ENCODE measurements around the gene PDE4B.

The PDE4B gene

DNA sequence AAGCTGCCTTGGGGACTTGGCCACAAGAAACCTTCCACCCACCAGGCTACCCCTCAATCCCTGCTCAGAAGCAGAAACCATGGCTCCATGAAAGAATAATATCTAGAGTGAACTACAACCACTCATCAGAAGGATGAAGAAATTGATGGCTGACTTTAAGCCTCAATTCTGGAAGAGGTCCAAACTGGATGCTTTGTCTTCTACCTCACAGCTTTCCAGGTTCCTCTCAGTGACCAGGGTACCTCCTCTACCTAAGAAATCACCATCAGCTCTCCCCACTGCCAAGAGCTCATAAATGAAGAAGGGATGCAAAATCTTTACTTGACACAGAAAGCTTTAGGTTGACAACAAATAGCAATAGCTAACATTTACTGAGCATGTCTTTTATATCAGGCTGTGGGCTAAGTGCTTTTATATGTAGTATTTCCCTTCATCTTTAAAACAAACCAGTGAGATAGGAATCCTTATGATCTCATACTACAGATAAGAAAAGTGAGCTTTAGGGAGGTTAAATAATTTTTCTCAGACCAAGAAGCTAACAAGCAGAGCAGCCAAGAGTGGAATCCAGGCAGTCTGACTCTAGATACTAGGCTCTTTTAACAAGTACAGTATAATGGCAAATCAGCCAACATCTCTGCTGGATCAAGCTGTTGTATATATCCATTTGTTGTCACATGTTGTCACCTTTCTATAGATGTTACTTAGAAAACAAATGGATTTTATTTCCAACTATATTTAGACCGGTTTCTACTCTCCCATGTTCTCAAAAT, 498.3 kb downstream of the PDE4B start:
- TF ChIP-seq, protein P1, sequence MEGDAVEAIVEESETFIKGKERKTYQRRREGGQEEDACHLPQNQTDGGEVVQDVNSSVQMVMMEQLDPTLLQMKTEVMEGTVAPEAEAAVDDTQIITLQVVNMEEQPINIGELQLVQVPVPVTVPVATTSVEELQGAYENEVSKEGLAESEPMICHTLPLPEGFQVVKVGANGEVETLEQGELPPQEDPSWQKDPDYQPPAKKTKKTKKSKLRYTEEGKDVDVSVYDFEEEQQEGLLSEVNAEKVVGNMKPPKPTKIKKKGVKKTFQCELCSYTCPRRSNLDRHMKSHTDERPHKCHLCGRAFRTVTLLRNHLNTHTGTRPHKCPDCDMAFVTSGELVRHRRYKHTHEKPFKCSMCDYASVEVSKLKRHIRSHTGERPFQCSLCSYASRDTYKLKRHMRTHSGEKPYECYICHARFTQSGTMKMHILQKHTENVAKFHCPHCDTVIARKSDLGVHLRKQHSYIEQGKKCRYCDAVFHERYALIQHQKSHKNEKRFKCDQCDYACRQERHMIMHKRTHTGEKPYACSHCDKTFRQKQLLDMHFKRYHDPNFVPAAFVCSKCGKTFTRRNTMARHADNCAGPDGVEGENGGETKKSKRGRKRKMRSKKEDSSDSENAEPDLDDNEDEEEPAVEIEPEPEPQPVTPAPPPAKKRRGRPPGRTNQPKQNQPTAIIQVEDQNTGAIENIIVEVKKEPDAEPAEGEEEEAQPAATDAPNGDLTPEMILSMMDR (IDR thresholded peaks at IDR 0.05), result no peak
- no peak for DNase-seq (ENCODE audit: low spot score)
- Histone ChIP-seq H3K27ac (no peak overlapping the region), H3K4me3 (no peak overlapping the region)

DNA sequence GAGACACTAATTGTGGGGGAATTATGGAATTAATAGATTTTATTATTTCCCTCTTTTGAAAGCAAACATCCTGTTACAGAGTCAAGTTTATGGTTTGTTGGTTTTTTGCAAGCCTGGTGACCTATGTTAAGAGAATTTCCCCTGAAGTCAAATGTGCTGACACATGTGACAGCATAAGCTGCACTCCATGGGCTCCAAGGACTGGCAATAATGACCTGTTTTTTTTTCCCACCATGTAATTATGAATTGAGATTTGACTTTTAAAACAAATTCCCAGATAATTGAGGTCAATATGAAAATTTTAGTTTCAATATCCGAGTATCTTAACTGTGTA, 498.8 kb downstream of the PDE4B start:
- H3K4me3 ChIP-seq, result no peak overlapping the region
- H3K27ac ChIP-seq, result no peak overlapping the region
- DNase-seq (ENCODE audit: low spot score), result no peak
- TF ChIP-seq, protein P1 (IDR thresholded peaks at IDR 0.05), result no peak

DNA sequence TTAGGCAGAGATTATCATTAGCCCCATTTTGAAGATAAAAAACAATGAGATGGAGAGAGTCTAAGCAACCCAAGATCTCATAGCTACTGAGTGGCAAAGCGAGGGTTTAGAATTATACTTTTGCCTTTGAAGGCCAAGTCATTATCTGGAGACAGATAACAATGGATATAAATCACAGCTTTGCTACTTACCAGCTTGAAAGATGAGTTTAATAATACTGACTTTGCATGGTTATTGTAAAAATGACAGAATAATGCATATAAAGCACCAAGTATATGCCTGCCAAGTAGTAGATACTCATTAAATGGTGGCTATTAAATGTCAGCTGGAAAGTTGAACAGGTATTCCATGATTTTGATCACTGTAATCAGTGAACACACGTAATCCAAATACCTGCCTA, 499.6 kb downstream of the PDE4B start:
- H3K27ac ChIP-seq, result no peak overlapping the region
- no peak overlapping the region for H3K4me3 ChIP-seq
- no peak for DNase-seq (ENCODE audit: low spot score)
- TF ChIP-seq, protein P1 (IDR thresholded peaks at IDR 0.05), result no peak

DNA sequence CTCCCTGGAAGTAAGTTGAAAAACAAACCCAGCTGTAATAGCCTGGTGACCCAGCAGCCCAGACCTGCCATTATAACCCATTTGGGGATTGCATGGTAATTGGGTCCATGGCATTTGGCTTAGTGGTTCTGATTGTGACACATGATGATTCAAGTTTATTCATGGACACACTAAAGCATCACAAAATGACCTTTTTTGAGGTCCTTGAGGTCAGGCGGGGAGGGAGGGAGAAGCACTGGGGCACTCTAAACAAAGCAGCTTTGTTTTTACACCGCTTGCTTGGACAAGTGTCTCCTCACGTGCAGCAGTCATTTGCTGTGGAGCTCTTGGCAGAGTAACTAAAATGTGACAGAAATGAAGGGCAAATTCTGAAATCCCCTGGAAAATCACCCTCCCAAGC, 500.2 kb downstream of the PDE4B start:
- TF ChIP-seq, protein P1 (IDR thresholded peaks at IDR 0.05), result no peak
- no peak overlapping the region for H3K4me3 ChIP-seq
- H3K27ac ChIP-seq, result no peak overlapping the region
- DNase-seq (ENCODE audit: low spot score), result no peak

DNA sequence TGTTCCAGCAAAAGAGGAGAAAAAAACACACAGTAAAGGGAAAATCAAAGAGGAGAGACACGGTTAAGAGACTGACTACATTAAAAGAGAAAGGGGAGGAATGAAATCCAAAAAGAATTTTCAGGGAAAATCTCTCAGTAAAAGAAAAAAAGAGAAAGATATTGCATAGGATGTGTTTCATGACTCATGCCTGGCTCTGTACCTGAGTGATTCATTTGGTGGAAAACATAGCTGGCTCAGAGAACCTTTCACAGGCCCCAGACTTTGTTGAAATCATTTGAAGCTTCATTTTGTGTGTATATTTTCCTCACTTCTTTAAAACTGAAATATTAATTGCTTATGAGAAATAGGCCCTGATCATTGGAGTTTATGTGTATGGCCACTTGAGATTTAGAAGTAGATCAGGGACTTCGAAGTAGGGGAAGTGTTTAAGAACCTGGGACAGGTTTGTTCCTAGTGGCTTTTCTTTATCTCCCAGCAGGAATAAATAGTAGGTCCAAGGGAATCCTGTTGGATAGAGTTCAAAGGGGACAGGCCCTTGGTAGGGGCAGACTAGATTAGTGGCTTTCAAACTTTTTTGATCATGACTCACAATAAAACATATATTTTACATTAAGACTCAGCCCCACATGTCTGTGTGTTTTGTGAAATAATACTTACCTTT, 502.1 kb downstream of the PDE4B start:
- TF ChIP-seq, protein P1 (IDR thresholded peaks at IDR 0.05), result no peak
- peak overlapping the region in 1 of 2 donors; percentile 17 for H3K27ac ChIP-seq
- no peak overlapping the region for H3K4me3 ChIP-seq
- no peak for DNase-seq (ENCODE audit: low spot score)

DNA sequence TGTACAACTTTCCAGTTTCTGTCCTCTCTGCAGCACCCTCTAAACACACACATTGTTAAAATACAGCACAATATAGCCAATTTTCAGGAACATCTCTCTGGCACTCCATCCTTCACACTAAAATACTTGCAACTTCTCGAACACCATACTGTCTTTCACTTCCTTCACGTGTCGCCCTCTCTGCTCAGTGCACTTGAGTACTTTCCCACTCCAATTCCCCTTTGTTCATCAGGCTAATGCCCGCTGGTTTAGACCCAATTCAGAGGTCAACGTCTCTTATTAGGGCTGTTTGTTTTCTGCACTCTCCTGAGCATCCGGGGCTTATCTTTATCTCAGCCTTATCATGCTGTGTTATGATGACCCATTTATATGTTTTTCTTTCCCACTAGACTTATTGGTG, 503.1 kb downstream of the PDE4B start:
- DNase-seq (ENCODE audit: low spot score), result no peak
- Histone ChIP-seq H3K4me3 (no peak overlapping the region), H3K27ac (no peak overlapping the region)
- TF ChIP-seq, protein P1 (IDR thresholded peaks at IDR 0.05), result no peak

DNA sequence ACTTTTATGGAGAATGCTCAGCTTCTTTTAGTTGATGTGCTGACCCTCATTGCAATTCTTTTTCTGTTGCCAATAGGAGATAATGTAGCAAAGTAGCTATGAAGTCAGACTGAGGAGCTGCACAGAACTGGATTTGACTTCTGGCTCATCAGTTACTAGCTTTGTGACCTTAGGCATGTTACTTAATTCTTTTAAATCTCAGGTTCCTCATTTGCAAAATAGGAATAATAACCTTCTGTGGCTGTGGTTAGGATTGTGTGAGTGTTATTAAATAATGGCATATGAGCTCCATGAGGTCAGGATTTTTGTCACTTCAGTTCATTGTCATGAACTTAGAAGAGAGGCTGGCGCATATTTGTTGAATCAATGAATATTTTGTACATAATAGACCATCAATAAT, 503.7 kb downstream of the PDE4B start:
- no peak overlapping the region for H3K27ac ChIP-seq
- TF ChIP-seq, protein P1 (IDR thresholded peaks at IDR 0.05), result no peak
- no peak overlapping the region for H3K4me3 ChIP-seq
- DNase-seq (ENCODE audit: low spot score), result no peak

All from coronary artery (tissue), 2 donors.